Measurements from ENCODE around the gene NECTIN2.
"Not testable (repeated sequence)": the region's sequence is repeated elsewhere in the genome, so short reads cannot be mapped to it uniquely, and the experiment has no call there.

- not testable (repeated sequence) for TF ChIP-seq CTCF (IDR thresholded peaks at IDR 0.05; ENCODE audit: insufficient read depth, low read length, poor library complexity, severe bottlenecking); EZH2phosphoT487 (conservative IDR thresholded peaks at IDR 0.05; ENCODE audit: low read length)
Observed at GRCh38 chr19:44834399-44834798, 11.7 kb upstream of the NECTIN2 start.

All from SU-DHL-6 (cell line).